H1 (cell line): ENCODE results near the gene TSNAXIP1.

Experiments used
- ATF2 ChIP-seq: IDR thresholded peaks from 2 replicates; pipeline ENCODE4 v1.6.1; 2012; ENCODE audit warnings: low read length, inconsistent platforms
- CBX5 ChIP-seq: fragments of 300-800, 300-1000 bp; sonication (generic); IDR thresholded peaks from 2 replicates; pipeline ENCODE4 v1.7.1; 2016; ENCODE audit warnings: antibody characterized with exemption, low read length, low read depth
- EP300 ChIP-seq, 2 experiments: IDR thresholded peaks; 1 replicate in 1 of 2; 2 replicates in 1 of 2; pipeline ENCODE4 v1.6.1; 2011 to 2012; ENCODE audit warnings: low read depth in 2 of 2, low read length in 2 of 2, mild to moderate bottlenecking in 2 of 2, borderline replicate concordance in 1 of 2, inconsistent platforms in 1 of 2, moderate library complexity in 1 of 2
- EZH2 ChIP-seq: fragments of 200-600 bp; sonication (generic); IDR thresholded peaks from 2 replicates; pipeline ENCODE4 v1.7.1; 2012; ENCODE audit warnings: low read depth, mild to moderate bottlenecking, moderate library complexity, low read length, inconsistent platforms; ENCODE audit not compliant: severe bottlenecking
- GABPA ChIP-seq: IDR thresholded peaks from 2 replicates; pipeline ENCODE4 v1.6.1; 2011; ENCODE audit warnings: mild to moderate bottlenecking, low read length, moderate library complexity, borderline replicate concordance; ENCODE audit not compliant: insufficient read depth
- SIN3A ChIP-seq, 2 experiments: IDR thresholded peaks in 1 of 2; conservative IDR thresholded peaks in 1 of 2; 2 replicates each; pipeline ENCODE4 v1.6.1; 2011 to 2012; ENCODE audit warnings: low read length in 2 of 2, improper control_type of control experiment in 1 of 2, low read depth in 1 of 2, mild to moderate bottlenecking in 1 of 2
- SIX5 ChIP-seq: IDR thresholded peaks from 2 replicates; pipeline ENCODE4 v1.6.1; 2011; ENCODE audit warnings: mild to moderate bottlenecking, low read depth, low read length
- SP1 ChIP-seq: IDR thresholded peaks from 2 replicates; pipeline ENCODE4 v1.6.1; 2011; ENCODE audit warnings: low read depth, low read length
- TF ChIP-seq, protein P1 (sequence below), 3 experiments: IDR thresholded peaks; 1 replicate in 2 of 3; 2 replicates in 1 of 3; pipeline versions ENCODE4 v1.5.1 to v1.6.1; 2011; ENCODE audit warnings: low read length in 3 of 3, mild to moderate bottlenecking in 3 of 3, inconsistent platforms in 2 of 3, low read depth in 1 of 3, moderate library complexity in 1 of 3; ENCODE audit not compliant: insufficient read depth in 1 of 3; ENCODE audit errors: control extremely low read depth in 1 of 3

DNA sequence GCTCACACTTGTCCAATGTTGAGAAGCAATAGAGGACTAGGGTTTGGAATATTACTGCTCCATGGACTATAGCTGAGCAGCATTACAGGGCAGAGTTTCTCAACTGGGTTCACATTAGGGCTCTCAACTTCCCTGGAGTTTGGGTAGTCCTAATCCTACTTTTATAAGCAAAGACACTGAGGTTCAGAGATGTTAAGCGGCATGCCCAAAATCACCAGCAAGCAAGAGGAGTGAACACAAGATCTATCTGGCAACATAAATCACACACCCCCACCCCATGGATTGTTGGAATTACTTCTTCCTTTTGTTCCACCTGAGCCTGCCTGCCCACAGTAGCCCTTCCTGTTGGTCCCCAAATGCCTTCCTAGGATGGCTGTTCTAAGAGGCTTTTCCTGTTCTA, 5.2 kb downstream of the TSNAXIP1 start:
- TF ChIP-seq, protein P1, sequence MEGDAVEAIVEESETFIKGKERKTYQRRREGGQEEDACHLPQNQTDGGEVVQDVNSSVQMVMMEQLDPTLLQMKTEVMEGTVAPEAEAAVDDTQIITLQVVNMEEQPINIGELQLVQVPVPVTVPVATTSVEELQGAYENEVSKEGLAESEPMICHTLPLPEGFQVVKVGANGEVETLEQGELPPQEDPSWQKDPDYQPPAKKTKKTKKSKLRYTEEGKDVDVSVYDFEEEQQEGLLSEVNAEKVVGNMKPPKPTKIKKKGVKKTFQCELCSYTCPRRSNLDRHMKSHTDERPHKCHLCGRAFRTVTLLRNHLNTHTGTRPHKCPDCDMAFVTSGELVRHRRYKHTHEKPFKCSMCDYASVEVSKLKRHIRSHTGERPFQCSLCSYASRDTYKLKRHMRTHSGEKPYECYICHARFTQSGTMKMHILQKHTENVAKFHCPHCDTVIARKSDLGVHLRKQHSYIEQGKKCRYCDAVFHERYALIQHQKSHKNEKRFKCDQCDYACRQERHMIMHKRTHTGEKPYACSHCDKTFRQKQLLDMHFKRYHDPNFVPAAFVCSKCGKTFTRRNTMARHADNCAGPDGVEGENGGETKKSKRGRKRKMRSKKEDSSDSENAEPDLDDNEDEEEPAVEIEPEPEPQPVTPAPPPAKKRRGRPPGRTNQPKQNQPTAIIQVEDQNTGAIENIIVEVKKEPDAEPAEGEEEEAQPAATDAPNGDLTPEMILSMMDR (IDR thresholded peaks at IDR 0.05; ENCODE audit: control extremely low read depth in 1 of 3, insufficient read depth in 1 of 3, low read depth in 1 of 3, low read length in 3 of 3), result no peak
- no peak for TF ChIP-seq SP1
- TF ChIP-seq ATF2, result no peak
- TF ChIP-seq SIN3A (conservative IDR thresholded peaks at IDR 0.05 in 1 of 2, IDR thresholded peaks at IDR 0.05 in 1 of 2; ENCODE audit: low read depth in 1 of 2, low read length in 2 of 2), result no peak
- TF ChIP-seq GABPA, result no peak
- TF ChIP-seq EZH2, result no peak
- TF ChIP-seq SIX5, result no peak
- no peak for TF ChIP-seq CBX5
- TF ChIP-seq EP300 (IDR thresholded peaks at IDR 0.05; ENCODE audit: borderline replicate concordance in 1 of 2, low read depth in 2 of 2, low read length in 2 of 2), result no peak
